ENCODE results near the gene COBL.

DNA sequence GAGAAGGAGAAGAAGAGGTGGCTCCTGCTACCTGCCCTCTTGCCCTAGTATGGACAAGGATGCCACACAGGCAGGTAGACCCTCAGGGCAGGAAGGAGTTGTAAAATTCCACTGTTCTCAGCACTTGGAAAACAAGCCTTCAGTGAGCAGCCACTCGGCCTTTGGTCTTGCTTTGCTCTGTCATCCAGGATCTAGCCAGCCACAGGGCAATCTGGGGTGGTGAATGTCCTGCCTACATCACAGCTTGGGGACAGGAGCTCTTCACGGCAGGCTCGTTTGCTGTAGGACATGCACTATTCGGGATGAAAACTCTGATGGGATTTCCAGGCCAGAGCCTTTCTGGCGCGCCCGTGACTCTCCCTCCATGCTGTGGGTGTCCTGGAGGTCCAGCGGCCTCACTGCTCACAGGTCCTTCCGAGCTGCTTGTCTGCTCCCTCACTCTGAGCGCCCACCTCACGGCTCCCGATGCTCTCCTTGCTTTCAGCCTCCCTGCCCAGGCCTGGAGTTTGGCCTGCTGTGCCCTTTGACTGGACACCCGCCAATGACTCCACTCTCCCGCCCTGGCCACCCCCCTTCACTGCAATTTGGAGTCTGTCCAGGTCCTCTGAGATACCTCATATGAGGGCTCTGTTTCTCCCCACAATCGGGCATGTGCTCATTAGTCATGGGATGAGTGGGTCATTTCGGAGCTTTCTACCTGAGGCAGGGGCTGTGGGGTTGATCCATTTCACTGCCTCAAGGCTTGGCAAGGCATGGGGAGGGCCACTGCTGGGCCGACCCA is 306.7 kb downstream of the COBL start:
- TF ChIP-seq CTCF (IDR thresholded peaks at IDR 0.05; ENCODE audit: extremely low read depth in 1 of 2, insufficient read depth in 1 of 2, low read depth in 1 of 2, low read length in 2 of 2) (no peak), POLR2AphosphoS5 (IDR thresholded peaks at IDR 0.05; ENCODE audit: insufficient read depth, low read depth, low read length) (no peak), POLR2A (IDR thresholded peaks at IDR 0.05; ENCODE audit: low read depth, low read length) (no peak), EZH2 (IDR thresholded peaks at IDR 0.05; ENCODE audit: borderline replicate concordance, low read depth, low read length, severe bottlenecking) (no peak), MYC (IDR thresholded peaks at IDR 0.05; ENCODE audit: low read depth, low read length) (no peak)
- TF ChIP-seq, protein P1, sequence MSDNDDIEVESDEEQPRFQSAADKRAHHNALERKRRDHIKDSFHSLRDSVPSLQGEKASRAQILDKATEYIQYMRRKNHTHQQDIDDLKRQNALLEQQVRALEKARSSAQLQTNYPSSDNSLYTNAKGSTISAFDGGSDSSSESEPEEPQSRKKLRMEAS (IDR thresholded peaks at IDR 0.05; ENCODE audit: insufficient read depth, insufficient read length) = no peak
